CD14-positive monocyte (primary cell): Measurements from ENCODE around the gene MORC2. TPM values are rescaled to one million over a fixed set of nuclear protein-coding genes. Genes with fewer than 3 reads are reported as not detected.

Experiments
- DNase-seq, 3 donors: peaks; one replicate each; pipeline ENCODE4 v3.0.0-alpha.2; 2011 to 2022
- H2AFZ ChIP-seq: 2 replicates; pipeline ENCODE4 v1.6.0; 2012; ENCODE audit warnings: mild to moderate bottlenecking, low read depth, low read length, inconsistent platforms; ENCODE audit not compliant: insufficient read depth, poor library complexity, severe bottlenecking
- H3K27ac ChIP-seq, 2 donors: 1 replicate in 1 of 2; 2 replicates in 1 of 2; pipeline ENCODE4 v1.5.1; 2012 to 2013; ENCODE audit warnings: low read length in 2 of 2, control low read depth in 1 of 2, inconsistent platforms in 1 of 2, low read depth in 1 of 2, mild to moderate bottlenecking in 1 of 2
- H3K27me3 ChIP-seq, 2 donors: one replicate each; pipeline versions ENCODE4 v1.6.0 to v1.6.1; 2011 to 2013; ENCODE audit warnings: low read length in 2 of 2; ENCODE audit not compliant: control insufficient read depth in 2 of 2, insufficient read depth in 2 of 2
- H3K36me3 ChIP-seq, 2 donors: replicated peaks in 1 of 2; 1 replicate in 1 of 2; 2 replicates in 1 of 2; pipeline versions ENCODE4 v1.5.1 to v1.6.1; 2012 to 2013; ENCODE audit warnings: low read length in 2 of 2, control low read depth in 1 of 2, inconsistent platforms in 1 of 2, mild to moderate bottlenecking in 1 of 2; ENCODE audit not compliant: insufficient read depth in 2 of 2, control insufficient read depth in 1 of 2
- H3K4me1 ChIP-seq, 2 donors: 1 replicate in 1 of 2; 2 replicates in 1 of 2; pipeline versions ENCODE4 v1.5.1 to v1.6.1; 2012 to 2013; ENCODE audit warnings: low read length in 2 of 2, control low read depth in 1 of 2, inconsistent platforms in 1 of 2, mild to moderate bottlenecking in 1 of 2, moderate library complexity in 1 of 2; ENCODE audit not compliant: insufficient read depth in 2 of 2, control insufficient read depth in 1 of 2
- H3K4me2 ChIP-seq: replicated peaks from 2 replicates; pipeline ENCODE3; 2012; ENCODE audit warnings: low read length, moderate library complexity, mild to moderate bottlenecking; ENCODE audit not compliant: poor library complexity, severe bottlenecking; ENCODE audit errors: extremely low read depth
- H3K4me3 ChIP-seq, 3 experiments: fragments of 200-600 bp in 1 of 3; sonication (generic) in 1 of 3; replicated peaks in 1 of 3; 1 replicate in 2 of 3; 2 replicates in 1 of 3; pipeline ENCODE4 v1.5.1; 2011 to 2013; ENCODE audit warnings: low read length in 3 of 3, mild to moderate bottlenecking in 3 of 3, control low read depth in 2 of 3, low read depth in 2 of 3, inconsistent platforms in 1 of 3, moderate library complexity in 1 of 3
- H3K79me2 ChIP-seq: 2 replicates; pipeline ENCODE4 v1.6.0; 2012; ENCODE audit warnings: mild to moderate bottlenecking, control low read depth, inconsistent platforms, low read length, moderate library complexity; ENCODE audit not compliant: insufficient read depth
- H3K9ac ChIP-seq: 2 replicates; pipeline ENCODE4 v1.6.0; 2017; ENCODE audit warnings: low read length, mild to moderate bottlenecking; ENCODE audit not compliant: insufficient read depth, poor library complexity, severe bottlenecking
- H3K9me3 ChIP-seq, 2 donors: replicated peaks in 1 of 2; 1 replicate in 1 of 2; 2 replicates in 1 of 2; pipeline versions ENCODE4 v1.5.1 to v1.6.1; 2012 to 2013; ENCODE audit warnings: low read length in 2 of 2, control low read depth in 1 of 2; ENCODE audit not compliant: control insufficient read depth in 1 of 2, insufficient read depth in 1 of 2
- H4K20me1 ChIP-seq: 2 replicates; pipeline ENCODE4 v1.6.0; 2012; ENCODE audit warnings: mild to moderate bottlenecking, low read length, control low read depth, moderate library complexity; ENCODE audit not compliant: insufficient read depth
- H3K27ac Mint-ChIP-seq, 7 donors: one replicate each; pipeline ENCODE4 v1.8.0; 2020; ENCODE audit warnings: mild to moderate bottlenecking in 7 of 7, mixed read lengths in 7 of 7, moderate library complexity in 6 of 7, inconsistent platforms in 2 of 7
- H3K27me3 Mint-ChIP-seq, 3 donors: one replicate each; pipeline ENCODE4 v1.8.0; 2021 to 2022; ENCODE audit warnings: low read depth in 3 of 3, mild to moderate bottlenecking in 3 of 3, mixed read lengths in 3 of 3, moderate library complexity in 3 of 3, inconsistent platforms in 1 of 3
- H3K36me3 Mint-ChIP-seq, 2 donors: one replicate each; pipeline ENCODE4 v1.8.0; 2020; ENCODE audit warnings: mixed read lengths in 2 of 2, inconsistent platforms in 1 of 2, mild to moderate bottlenecking in 1 of 2
- H3K4me1 Mint-ChIP-seq: one replicate; pipeline ENCODE4 v1.8.0; 2020; ENCODE audit warnings: mild to moderate bottlenecking, mixed read lengths
- H3K4me3 Mint-ChIP-seq, 2 donors: one replicate each; pipeline ENCODE4 v1.8.0; 2020; ENCODE audit warnings: mild to moderate bottlenecking in 2 of 2, mixed read lengths in 2 of 2, moderate library complexity in 1 of 2
- H3K9me3 Mint-ChIP-seq, 7 donors: one replicate each; pipeline ENCODE4 v1.8.0; 2020 to 2022; ENCODE audit warnings: mixed read lengths in 7 of 7, mild to moderate bottlenecking in 6 of 7, moderate library complexity in 6 of 7, inconsistent platforms in 2 of 7
- CTCF ChIP-seq: fragments of 200-600 bp; IDR thresholded peaks from one replicate; pipeline ENCODE4 v1.8.0; 2022; ENCODE audit warnings: antibody characterized with exemption, mild to moderate bottlenecking
- WGBS: methylation state at CpG from one replicate; pipeline ENCODE4 v1.1.5; 2013; ENCODE audit warnings: missing lambda C conversion rate; ENCODE audit not compliant: insufficient coverage; 5-methylcytosine and 5-hydroxymethylcytosine counted together
- intact Hi-C, 2 donors: fragments of 100-400 bp; cut with micrococcal nuclease; formaldehyde crosslinking; loops; one replicate each; pipeline versions ENCODE4 v1.15.0 to v1.15.1; 2023
- polyA plus RNA-seq, 3 donors: library from polyadenylated mRNA; depleted of rRNA in 1 of 3; unstranded in 2 of 3; stranded (reverse) in 1 of 3; fragments of 300-500 nt in 2 of 3; fragments of >200 nt in 1 of 3; fragmentation: Illumina TruSeq in 2 of 3; gene quantifications; 1 replicate in 2 of 3; 2 replicates in 1 of 3; pipeline ENCODE4 v1.2.3, GENCODE V29; 2012 to 2021

MORC2 gene
- polyA plus RNA-seq, 3 donors: 2.1 to 6.0 (median 2.4) TPM

DNA sequence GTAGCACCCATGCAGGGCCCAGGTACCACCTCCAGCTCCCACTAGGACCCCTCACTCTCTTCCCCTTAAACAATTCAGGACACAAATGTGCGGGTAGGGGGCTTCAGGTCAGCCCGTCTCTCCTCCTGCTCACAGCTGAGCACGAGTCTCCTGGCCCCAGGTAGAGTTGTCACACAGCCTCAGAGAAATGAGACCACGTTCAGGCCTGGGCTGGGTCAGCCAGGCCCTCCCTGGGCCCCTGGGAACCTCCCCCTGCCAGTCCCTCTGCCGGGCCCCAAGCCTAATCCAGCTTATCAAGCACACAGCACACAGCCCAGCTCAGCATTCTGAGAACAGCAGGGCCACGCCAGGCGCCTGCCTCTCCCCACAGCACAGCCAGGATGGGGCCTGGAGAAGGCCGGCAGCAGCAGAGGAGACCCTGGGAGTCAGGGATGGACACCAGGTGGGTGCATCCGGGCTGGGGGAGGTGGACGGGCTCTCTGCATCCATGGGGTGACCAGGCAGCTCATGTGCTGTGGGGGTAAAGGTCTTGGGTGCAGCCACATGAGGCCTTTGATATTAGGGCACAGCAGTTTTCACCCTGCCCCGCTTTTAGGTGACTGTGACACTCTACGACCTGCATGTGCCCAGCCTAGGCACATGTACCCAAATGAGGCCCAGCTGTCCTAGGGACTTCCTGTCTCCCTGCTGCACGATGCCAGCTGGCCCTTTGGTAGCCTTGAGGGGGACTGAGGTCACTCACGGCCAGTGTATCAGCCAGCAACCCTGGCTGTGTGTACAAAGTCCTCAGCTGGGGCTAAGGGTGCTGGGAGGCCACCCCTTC lies 87.0 kb downstream of the MORC2 start:
- Mint-ChIP-seq H3K27ac (no peak overlapping the region), H3K36me3 (no peaks in the 10 kb centered on the region), H3K4me1 (no peaks in the 10 kb centered on the region), H3K4me3 (no peak overlapping the region), H3K27me3 (peaks cover 0 to 2% (median 0%) of the 10 kb centered on the region in 3 donors), H3K9me3 (no peaks in the 10 kb centered on the region)
- intact Hi-C loops: no loop called here
- H4K20me1 ChIP-seq: no peaks in the 10 kb centered on the region
- TF ChIP-seq CTCF: no peak
- no peak overlapping the region for H3K9ac ChIP-seq
- H3K4me1 ChIP-seq: no peaks in the 10 kb centered on the region
- H3K36me3 ChIP-seq: no peaks in the 10 kb centered on the region
- 87% methylated on average over 13 of the region's 14 CpGs for WGBS
- H3K79me2 ChIP-seq: no peaks in the 10 kb centered on the region
- no peak for DNase-seq
- H2AFZ ChIP-seq: no peak overlapping the region
- no peaks in the 10 kb centered on the region for H3K27me3 ChIP-seq
- no peaks in the 10 kb centered on the region for H3K9me3 ChIP-seq
- no peak overlapping the region for H3K4me2 ChIP-seq
- no peak overlapping the region for H3K4me3 ChIP-seq
- H3K27ac ChIP-seq: no peak overlapping the region

DNA sequence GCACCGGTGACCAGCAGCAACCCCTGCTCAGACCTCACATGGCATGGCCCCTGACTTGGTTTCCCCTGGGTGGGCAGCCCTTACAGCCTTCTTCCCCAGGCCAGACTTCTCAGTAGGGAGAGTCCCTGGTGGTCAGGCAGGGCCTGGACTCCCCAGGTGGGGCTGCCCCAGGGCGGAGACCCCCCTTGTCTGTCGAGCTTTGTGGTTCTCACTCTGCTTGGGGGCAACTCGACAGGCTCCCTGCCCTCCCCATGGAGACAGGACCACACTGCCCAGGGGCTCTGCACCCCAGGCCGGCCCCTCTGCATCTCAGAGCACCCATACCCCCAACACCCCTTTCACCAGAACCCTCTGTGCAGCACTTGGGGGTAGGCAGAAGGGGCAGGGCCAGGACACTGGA lies 87.7 kb downstream of the MORC2 start:
- Mint-ChIP-seq H3K9me3 (no peaks in the 10 kb centered on the region), H3K27me3 (peaks cover 0 to 2% (median 0%) of the 10 kb centered on the region in 3 donors), H3K4me1 (no peaks in the 10 kb centered on the region), H3K36me3 (no peaks in the 10 kb centered on the region), H3K27ac (no peak overlapping the region), H3K4me3 (no peak overlapping the region)
- no peak for DNase-seq
- Histone ChIP-seq H3K4me1 (no peaks in the 10 kb centered on the region), H2AFZ (no peak overlapping the region), H3K79me2 (no peaks in the 10 kb centered on the region), H3K9me3 (no peaks in the 10 kb centered on the region), H3K4me3 (no peak overlapping the region), H3K9ac (no peak overlapping the region), H3K36me3 (no peaks in the 10 kb centered on the region), H3K27me3 (no peaks in the 10 kb centered on the region), H3K4me2 (no peak overlapping the region), H3K27ac (no peak overlapping the region), H4K20me1 (no peaks in the 10 kb centered on the region)
- 95% methylated on average over 5 of the region's 5 CpGs for WGBS
- intact Hi-C loops: no loop called here
- no peak for TF ChIP-seq CTCF
